CD4-positive, alpha-beta T cell treated with Interleukin-17A for 4 hours (primary cell): ENCODE results near the gene SLC51B.
"Not testable (repeated sequence)": the region's sequence is repeated elsewhere in the genome, so short reads cannot be mapped to it uniquely, and the experiment has no call there.

ENCODE experiments used
- DNase-seq: peaks from one replicate; pipeline ENCODE4 v3.0.0-alpha.2; 2020; ENCODE audit warnings: mixed read lengths

Gene SLC51B

GRCh38 chr15:65044724-65045481 is at the start of gene SLC51B:
SLC51B (plus strand) TSS chr15:65045387; CDS start chr15:65050005, 4,618 bp downstream.
- DNase-seq, result no peak

- DNase-seq, result no peak
Measured at GRCh38 chr15:64997066-64997465, 48.1 kb upstream of the SLC51B start.

GRCh38 chr15:64997745-64998375 is 47.3 kb upstream of the SLC51B start:
- DNase-seq, result no peak

- DNase-seq, result no peak
Measured at GRCh38 chr15:65004993-65005392, 40.2 kb upstream of the SLC51B start.

- no peak for DNase-seq
Measured at GRCh38 chr15:65006876-65007275, 38.3 kb upstream of the SLC51B start.

- DNase-seq, result no peak
Measured at GRCh38 chr15:65008983-65009382, 36.2 kb upstream of the SLC51B start.

GRCh38 chr15:65011198-65011597 is 34.0 kb upstream of the SLC51B start:
- DNase-seq, result not testable (repeated sequence)

GRCh38 chr15:65020419-65020818 is 24.8 kb upstream of the SLC51B start:
- DNase-seq, result no peak

GRCh38 chr15:65021488-65021887 is 23.7 kb upstream of the SLC51B start:
- no peak for DNase-seq

GRCh38 chr15:65026756-65027155 is 18.4 kb upstream of the SLC51B start:
- DNase-seq, result no peak

- DNase-seq, result no peak
Measured at GRCh38 chr15:65027593-65027992, 17.6 kb upstream of the SLC51B start.

GRCh38 chr15:65028338-65028737 is 16.8 kb upstream of the SLC51B start:
- DNase-seq, result peak; percentile 39

GRCh38 chr15:65028921-65029735 is 16.1 kb upstream of the SLC51B start, which contains the start of gene MTFMT:
MTFMT (minus strand) TSS chr15:65029639; CDS start chr15:65029613, 26 bp downstream.
- peak; percentile 98 for DNase-seq

GRCh38 chr15:65029736-65030208 is 15.4 kb upstream of the SLC51B start:
- no peak for DNase-seq

- peak; percentile 51 for DNase-seq
Measured at GRCh38 chr15:65032801-65033537, 12.2 kb upstream of the SLC51B start.

- DNase-seq, result peak; percentile 42
Measured at GRCh38 chr15:65033659-65034269, 11.4 kb upstream of the SLC51B start.

- DNase-seq, result no peak
Measured at GRCh38 chr15:65034719-65035118, 10.5 kb upstream of the SLC51B start.

GRCh38 chr15:65037309-65037708 is 7.9 kb upstream of the SLC51B start:
- no peak for DNase-seq

GRCh38 chr15:65038428-65038827 is 6.8 kb upstream of the SLC51B start:
- no peak for DNase-seq

- no peak for DNase-seq
Measured at GRCh38 chr15:65038836-65039235, 6.4 kb upstream of the SLC51B start.

GRCh38 chr15:65040461-65040860 is 4.7 kb upstream of the SLC51B start:
- DNase-seq, result no peak

GRCh38 chr15:65041787-65042186 is 3.4 kb upstream of the SLC51B start:
- no peak for DNase-seq
